CD4-positive, alpha-beta T cell treated with Interleukin-6 for 4 hours (primary cell): Measurements from ENCODE around the gene TMEM179.
"Not testable (repeated sequence)": the region's sequence is repeated elsewhere in the genome, so short reads cannot be mapped to it uniquely, and the experiment has no call there.

ENCODE experiments used
- DNase-seq: peaks from one replicate; pipeline ENCODE4 v3.0.0-alpha.2; 2020; ENCODE audit warnings: mixed read lengths

The TMEM179 gene

DNA sequence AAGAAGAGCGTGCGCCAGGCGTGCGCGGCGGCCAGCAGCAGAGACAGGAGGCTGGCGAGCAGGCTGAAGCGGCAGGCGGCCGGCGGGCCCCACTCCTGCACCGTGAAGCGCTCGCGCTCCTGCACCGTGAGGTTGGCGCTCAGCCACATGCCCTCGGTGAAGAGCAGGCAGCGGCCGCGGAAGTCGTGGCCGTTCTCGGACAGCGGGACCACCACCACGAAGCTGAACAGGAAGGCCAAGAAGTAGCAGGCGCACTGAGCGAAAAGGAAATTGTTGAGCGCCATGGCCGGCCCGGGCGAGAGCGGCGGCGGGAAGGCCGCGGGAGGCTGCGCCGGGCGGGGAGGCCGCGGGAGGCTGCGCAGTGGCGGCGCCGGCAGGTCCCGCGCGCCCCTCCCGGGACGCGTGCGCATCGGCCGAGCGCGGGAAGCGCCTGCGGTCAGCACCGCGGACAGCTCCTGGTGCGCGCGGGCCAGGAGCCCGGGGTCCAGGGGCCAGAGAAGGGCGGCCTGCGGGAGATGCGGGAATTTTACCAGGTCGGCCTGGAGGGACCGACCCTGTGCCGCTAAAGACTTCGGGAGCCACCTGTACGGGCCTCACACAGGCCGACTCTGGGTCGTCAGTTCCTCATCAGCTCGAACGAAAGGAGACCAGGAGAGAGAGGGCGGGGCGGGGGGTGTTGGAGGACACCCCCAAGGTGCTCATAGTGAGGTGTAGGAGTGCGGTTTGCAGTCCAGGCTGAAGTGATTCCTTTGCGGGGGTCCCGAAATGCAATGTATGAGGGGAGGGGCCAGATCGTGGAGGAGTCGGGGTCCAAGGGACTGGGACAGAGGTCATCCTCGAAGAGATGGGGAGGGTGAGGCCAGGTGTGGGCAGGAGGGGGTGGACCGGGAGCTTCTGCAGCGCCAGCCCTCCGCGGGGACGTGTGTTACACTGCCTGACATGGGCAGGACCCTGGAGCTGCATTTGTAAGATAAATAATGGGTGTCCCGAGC, at the start of gene TMEM179:
TSS of gene TMEM179 (minus strand) at position 315 of the 992 bp plus-strand sequence. CDS start at position 284, 31 bp downstream.
- DNase-seq = no peak

- no peak for DNase-seq
Observed at GRCh38 chr14:104654119-104654518, 49.5 kb upstream of the TMEM179 start.

- not testable (repeated sequence) for DNase-seq
Observed at GRCh38 chr14:104653130-104653920, 48.8 kb upstream of the TMEM179 start.

DNA sequence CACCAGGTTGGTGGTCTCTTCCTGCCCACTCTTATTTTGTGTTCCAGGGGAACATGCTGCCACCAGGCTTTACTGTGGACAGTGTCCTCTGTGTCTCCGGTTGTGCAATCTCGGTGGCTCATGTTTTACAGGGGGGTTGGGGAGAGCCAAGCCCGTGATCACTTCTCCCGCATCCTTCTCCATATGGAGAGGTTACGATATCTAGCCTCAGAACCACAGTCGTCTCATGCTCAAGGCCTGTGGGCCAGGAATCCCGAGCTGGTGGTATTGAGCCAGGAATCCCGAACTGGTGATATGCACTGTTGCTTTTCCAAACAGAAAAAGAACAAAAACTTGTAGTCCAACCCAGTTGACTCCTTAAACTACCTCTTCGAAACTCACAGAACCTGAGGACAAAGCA, 47.8 kb upstream of the TMEM179 start:
- DNase-seq = no peak

GRCh38 chr14:104651876-104652260, 47.3 kb upstream of the TMEM179 start:
- no peak for DNase-seq

DNA sequence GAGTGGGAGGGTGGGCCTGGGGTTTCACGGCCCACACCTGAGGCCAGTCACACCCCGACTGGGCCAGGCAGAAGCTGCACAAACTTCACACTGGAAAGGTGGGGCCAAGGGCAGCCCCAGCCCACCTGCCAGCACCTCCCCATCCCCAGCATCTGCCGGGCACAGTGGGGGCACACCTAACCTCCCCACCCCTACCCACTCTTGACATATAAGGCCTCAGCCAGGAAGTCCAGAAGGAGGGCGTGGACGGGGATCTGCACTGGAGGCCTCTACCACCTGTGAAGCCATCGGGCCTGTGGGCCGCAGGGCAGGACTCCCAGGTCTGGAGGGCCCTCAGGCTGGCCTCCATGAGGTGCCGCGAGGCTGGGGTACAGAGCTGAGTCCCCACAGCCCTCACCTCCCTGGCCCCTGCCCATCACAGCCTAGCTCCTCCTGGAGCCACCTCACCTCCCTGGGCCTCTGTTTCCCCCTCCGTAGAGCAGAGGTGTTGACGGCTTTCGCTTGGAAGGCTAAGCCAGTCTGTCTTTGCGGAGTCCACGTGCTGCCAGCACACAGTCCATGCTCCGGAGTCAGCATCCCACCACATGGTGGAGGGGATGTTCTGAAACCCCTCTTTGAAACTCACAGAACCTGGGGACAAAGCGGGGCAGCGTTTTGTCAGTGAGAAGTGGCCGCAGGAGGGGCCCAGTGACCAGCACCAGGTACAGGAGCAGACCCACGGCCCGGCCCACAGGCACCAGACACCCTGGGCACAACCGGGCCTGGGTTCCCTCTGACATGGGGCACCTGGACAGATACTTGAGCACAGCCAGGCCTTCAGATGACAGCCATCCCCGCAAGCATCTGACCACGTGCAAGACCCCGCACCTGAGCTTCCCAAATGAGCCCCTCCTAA, 46.7 kb upstream of the TMEM179 start:
- DNase-seq = no peak

DNA sequence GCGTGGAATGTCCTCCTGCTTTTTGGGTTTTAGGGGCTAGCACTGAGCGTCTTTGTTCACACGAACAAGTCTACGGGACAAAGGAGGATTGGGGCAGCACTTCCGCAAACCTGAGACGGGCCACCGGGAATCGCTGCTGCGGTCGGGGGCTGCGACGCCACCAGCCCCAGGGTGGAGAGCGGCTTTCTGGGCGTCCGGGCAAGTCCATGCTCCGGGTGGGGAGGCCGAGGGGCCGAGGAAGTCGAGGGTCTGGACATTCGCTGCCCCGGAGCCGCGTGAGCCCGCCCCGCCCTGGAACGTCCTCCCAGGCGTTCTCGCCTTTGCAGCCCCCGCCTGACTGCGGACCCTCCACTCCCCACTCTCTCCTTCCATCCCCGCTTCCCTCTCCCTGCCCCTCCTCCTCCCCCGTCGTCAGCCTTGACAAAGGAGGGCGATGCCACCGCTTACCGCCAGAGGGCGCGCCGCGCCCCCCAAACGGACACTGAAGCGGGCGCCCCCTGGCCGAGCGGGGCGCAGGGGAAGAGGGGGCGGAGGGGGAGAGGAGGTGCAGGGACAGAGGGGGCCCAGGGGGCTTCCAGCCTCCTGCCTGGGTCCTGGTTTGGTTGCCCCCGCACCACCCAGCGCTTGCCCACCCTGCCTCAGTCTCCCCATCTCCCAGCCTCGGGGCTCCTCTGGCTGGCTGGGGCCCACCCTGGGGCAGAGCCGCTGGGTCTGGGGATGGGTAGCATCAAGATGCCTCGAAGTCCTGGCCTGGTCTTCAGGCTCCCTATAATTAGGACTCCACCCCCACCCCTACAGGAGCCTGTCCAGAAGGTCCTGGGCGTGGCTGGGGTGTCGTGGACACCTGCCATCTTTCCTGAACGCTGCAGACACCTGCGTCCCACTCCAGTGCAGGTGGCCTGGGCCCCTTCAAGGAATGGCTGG, 45.7 kb upstream of the TMEM179 start:
- DNase-seq = peak; percentile 75

GRCh38 chr14:104647467-104648043, 43.0 kb upstream of the TMEM179 start:
- no peak for DNase-seq

- DNase-seq = no peak
Observed at GRCh38 chr14:104644656-104645378, 40.2 kb upstream of the TMEM179 start.

- DNase-seq = no peak
Observed at GRCh38 chr14:104644091-104644635, 39.6 kb upstream of the TMEM179 start.

- no peak for DNase-seq
Observed at GRCh38 chr14:104643306-104643705, 38.7 kb upstream of the TMEM179 start.

DNA sequence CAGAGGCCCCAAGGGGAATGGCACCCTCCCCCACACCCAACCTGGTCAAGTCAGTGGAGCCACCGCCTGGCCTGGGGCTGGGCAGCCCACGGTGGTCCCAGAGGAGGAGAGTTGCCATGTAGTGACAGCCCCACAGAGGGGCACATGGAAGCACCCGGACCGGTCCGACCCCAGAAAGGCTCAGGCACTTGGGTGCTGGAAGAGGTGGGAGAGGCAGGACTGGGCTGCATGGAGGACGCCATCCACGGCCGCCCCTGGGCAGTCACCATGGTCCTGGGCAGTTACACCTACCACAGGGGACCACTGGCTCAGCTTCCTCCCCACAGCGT, 37.9 kb upstream of the TMEM179 start:
- DNase-seq = no peak

DNA sequence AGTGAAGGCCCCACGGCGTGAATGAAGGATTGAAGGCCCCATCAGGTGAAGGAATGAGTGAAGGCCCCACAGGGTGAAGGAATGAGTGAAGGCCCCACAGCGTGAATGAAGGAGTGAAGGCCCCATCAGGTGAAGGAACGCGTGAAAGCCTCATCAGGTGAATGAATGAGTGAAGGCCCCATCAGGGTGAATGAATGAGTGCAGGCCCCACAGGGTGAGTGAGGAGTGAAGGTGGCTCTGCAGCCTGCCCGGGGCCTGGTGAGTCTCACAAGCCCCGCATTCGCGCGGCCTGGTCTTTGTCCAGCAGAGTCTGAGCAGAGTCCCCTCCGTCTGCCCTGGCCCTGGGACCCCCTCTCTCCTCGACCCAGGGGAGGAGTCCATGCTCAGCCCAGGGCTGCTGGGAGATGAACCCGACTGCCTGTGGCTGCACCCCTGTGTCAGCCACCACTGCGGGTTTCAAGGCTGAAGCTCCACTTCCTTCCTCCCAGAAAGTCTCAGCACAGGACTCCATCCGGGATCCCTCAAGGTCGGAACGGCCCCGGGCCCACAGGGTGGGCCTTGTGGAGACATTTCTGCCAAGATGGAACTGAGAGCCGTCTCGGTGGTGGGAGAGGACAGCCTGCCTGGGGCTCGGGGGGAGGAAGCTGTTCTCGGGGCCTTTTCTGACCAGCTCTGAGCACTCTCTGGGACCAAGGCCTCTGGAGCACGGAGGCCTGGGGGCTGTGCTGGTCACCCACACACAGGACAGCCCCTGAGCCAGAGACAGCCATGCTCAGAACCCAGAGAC, 37.4 kb upstream of the TMEM179 start:
- DNase-seq = no peak

DNA sequence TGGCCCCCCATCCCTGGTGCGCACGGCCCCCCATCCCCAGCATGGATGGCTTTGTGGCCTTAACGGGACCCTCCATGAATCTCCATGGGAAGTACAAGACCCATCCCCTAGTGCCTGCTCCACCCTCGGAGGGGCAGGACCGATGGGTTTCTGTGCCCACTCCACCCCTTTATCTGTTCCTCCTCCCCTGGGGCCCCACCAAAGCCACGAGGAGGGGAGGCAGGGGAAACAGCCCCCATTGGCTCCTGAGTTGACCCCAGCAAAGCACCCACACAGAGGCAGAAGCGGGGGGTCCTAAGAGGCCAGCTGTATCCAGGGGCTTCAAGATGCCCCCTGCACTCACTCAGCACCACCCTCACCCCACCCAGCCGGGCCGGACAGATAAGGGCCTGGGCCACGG, 36.1 kb upstream of the TMEM179 start:
- DNase-seq = no peak

- DNase-seq = peak; percentile 59
Observed at GRCh38 chr14:104639885-104640548, 35.4 kb upstream of the TMEM179 start.

- DNase-seq = no peak
Observed at GRCh38 chr14:104639471-104639870, 34.9 kb upstream of the TMEM179 start.

DNA sequence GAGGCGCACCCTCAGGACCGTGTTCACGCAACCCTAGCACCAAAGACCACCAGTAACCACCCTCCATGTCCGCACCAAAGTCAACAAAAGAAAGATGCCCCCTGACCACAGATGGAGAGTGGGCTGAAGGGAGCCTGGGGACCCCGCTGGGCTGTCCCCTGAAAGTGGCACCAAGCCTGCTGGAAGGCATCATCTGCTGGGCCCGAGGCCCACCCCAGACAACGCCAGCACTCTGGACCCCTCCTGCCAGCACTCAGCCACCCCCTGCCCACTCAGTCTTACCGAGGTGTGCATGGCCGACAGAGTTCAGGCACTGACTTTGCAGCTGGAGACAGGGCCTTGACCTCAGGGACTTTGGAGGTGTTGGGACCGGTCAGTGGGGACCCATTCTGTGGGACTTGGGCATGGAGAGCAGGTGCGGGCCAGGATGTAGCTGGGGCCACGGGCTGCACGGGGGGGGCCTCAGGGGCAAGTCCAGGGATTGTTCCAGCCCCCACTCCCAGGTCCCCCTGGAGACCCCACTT, 34.4 kb upstream of the TMEM179 start:
- no peak for DNase-seq

DNA sequence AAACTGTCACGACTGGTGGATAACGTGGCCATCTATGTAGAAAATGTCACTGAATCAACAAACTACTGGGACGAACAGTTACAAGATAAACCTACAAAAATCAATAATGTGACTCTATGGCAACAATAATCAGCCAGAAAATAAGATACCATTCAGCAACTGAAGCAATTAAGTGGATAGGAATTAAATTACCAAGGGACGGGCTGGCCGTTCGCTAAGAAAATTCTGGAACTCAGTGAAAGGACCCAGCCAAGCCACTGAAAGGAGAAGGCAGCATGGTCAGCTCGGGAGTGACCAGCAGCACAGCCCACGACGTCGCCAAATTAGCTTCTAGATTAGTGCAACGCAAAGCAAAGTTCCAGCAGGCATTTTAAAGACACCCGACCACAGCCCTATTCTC, 33.6 kb upstream of the TMEM179 start:
- no peak for DNase-seq
